22Rv1 (cell line): ENCODE results near the gene NADK2.

ENCODE experiments used
- H3K27ac ChIP-seq: fragments of 450-650 bp; 2 replicates; pipeline ENCODE4 v1.5.1; 2017
- CTCF ChIP-seq: fragments of 450-650 bp; IDR thresholded peaks from 2 replicates; pipeline ENCODE4 v1.5.1; 2017; ENCODE audit warnings: mild to moderate bottlenecking
- ZFX ChIP-seq: fragments of 450-650 bp; IDR thresholded peaks from 2 replicates; pipeline ENCODE4 v1.6.1; 2017; ENCODE audit warnings: antibody characterized with exemption, borderline replicate concordance

Gene NADK2

GRCh38 chr5:36276864-36277263, 35.1 kb upstream of the NADK2 start:
- TF ChIP-seq ZFX (no peak), CTCF (no peak)
- no peak overlapping the region for H3K27ac ChIP-seq

- TF ChIP-seq CTCF (no peak), ZFX (no peak)
Observed at GRCh38 chr5:36273809-36274526, 32.2 kb upstream of the NADK2 start.

GRCh38 chr5:36272136-36272690, 30.5 kb upstream of the NADK2 start:
- TF ChIP-seq CTCF, result no peak
- no peak for TF ChIP-seq ZFX
- no peak overlapping the region for H3K27ac ChIP-seq

More at GRCh38 chr5:36273809-36274526, 32.2 kb upstream of the NADK2 start:
- no peak overlapping the region for H3K27ac ChIP-seq

GRCh38 chr5:36270876-36271575, 29.3 kb upstream of the NADK2 start:
- TF ChIP-seq ZFX (no peak), CTCF (no peak)
- H3K27ac ChIP-seq, result no peak overlapping the region

- TF ChIP-seq CTCF (no peak), ZFX (no peak)
- no peak overlapping the region for H3K27ac ChIP-seq
Observed at GRCh38 chr5:36270175-36270574, 28.4 kb upstream of the NADK2 start.

GRCh38 chr5:36269478-36269877, 27.8 kb upstream of the NADK2 start:
- no peak overlapping the region for H3K27ac ChIP-seq
- TF ChIP-seq CTCF (no peak), ZFX (no peak)

GRCh38 chr5:36267905-36268304, 26.2 kb upstream of the NADK2 start:
- TF ChIP-seq ZFX (no peak), CTCF (no peak)

More at GRCh38 chr5:36267905-36268304, 26.2 kb upstream of the NADK2 start:
- H3K27ac ChIP-seq, result no peak overlapping the region
